ENCODE measurements around the gene GAB1.

GRCh38 chr4:143354990-143355389, 18.3 kb downstream of the GAB1 start:
- no peak for TF ChIP-seq POLR2A (IDR thresholded peaks at IDR 0.05)
- no peak for TF ChIP-seq CTCF (IDR thresholded peaks at IDR 0.05)
